Loucy (cell line): ENCODE measurements around the gene ROMO1.

ENCODE experiments used
- CTCF ChIP-seq: fragments of 200-600 bp; sonication (generic); conservative IDR thresholded peaks from 2 replicates; pipeline ENCODE4 v1.5.1; 2014; ENCODE audit warnings: mild to moderate bottlenecking, antibody characterized with exemption, low read length
- EZH2phosphoT487 ChIP-seq: fragments of 200-600 bp; IDR thresholded peaks from 2 replicates; pipeline ENCODE4 v1.6.1; 2018; ENCODE audit warnings: antibody characterized with exemption, mild to moderate bottlenecking, moderate library complexity, borderline replicate concordance

- TF ChIP-seq CTCF (no peak), EZH2phosphoT487 (no peak)
Observed at GRCh38 chr20:35680452-35681183, 18.6 kb upstream of the ROMO1 start.
